ENCODE results near the gene SLC17A7. TPM values are rescaled to one million over a fixed set of nuclear protein-coding genes. Genes with fewer than 3 reads are reported as not detected.
A peak's percentile ranks its signal among the peaks of the same experiment; 100 is the strongest.

Gene SLC17A7
- total and polyA plus RNA-seq, 7 experiments from 2014 or later = 0.12 to 0.22 TPM; not detected in 5

- POLR2A ChIA-PET = interaction anchor here (0.6 to 2.7 kb wide), 5 partner anchors 13 to 93 kb away, joined by 3 to 8 read pairs (median 3); no protein-coding TSS in a partner anchor
These were observed 20.1 kb downstream of the SLC17A7 start for GRCh38 chr19:49421039-49421877.

DNA sequence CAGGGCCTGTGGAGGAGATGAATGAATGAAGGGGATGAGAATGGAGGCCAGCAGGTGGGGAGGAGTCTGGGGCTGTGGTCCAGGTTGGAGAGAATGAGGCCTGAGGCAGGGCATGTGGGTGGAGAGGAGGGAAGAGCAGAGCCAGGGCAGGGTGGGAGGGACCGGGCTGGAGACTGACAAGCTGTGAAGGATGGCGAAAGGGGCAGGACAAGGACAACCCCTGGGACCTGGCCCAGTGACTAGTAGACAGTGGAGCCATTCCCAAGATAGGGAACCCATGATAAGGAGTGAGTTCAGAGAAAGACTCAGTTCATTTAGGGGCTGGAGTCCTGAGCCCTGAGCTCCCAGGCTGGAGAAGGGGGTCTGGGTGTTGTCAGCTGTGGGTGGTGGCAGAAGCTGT lies 21.1 kb downstream of the SLC17A7 start:
- H3K4me3 ChIP-seq (ENCODE audit: low read length) = no peak overlapping the region
- peaks cover 29 to 30% of the 10 kb centered on the region in 2 donors for H3K4me1 ChIP-seq (ENCODE audit: control insufficient read depth in 2 of 2, insufficient read depth in 2 of 2, low read length in 2 of 2)
- H3K4me3 Mint-ChIP-seq = peak overlapping the region in 3 of 10 donors; percentile 18 to 96 (median 60)
- H3K27ac ChIP-seq (ENCODE audit: low read depth, low read length) = no peak overlapping the region
- ATAC-seq (no peak), DNase-seq (no peak)
- H3K4me1 Mint-ChIP-seq = peaks cover 34 to 43% (median 39%) of the 10 kb centered on the region in 7 donors
- H3K9me3 Mint-ChIP-seq = peaks cover 0 to 4% (median 0%) of the 10 kb centered on the region in 11 donors
- peaks cover 52 to 81% (median 72%) of the 10 kb centered on the region in 5 donors for H3K27me3 Mint-ChIP-seq
- ChIA-PET POLR2A (interaction anchor here (0.6 to 1.5 kb wide), 5 partner anchors 10 to 918 kb away, joined by 3 to 6 read pairs (median 3); no protein-coding TSS in a partner anchor), CTCF (interaction anchor here (1.3 kb wide), 1 partner anchor 25 kb away, joined by 3 read pairs; no protein-coding TSS in a partner anchor)
- H3K36me3 Mint-ChIP-seq = peaks cover 0 to 9% (median 0%) of the 10 kb centered on the region in 5 donors
- no peaks in the 10 kb centered on the region for H3K9me3 ChIP-seq (ENCODE audit: control insufficient read depth in 2 of 3, low read length in 3 of 3)
- H3K27ac Mint-ChIP-seq = no peak overlapping the region
- H3K36me3 ChIP-seq (ENCODE audit: control insufficient read depth in 2 of 3, insufficient read depth in 3 of 3, low read length in 3 of 3) = no peaks in the 10 kb centered on the region
- peaks cover 22% of the 10 kb centered on the region in 2 donors for H3K27me3 ChIP-seq (ENCODE audit: control insufficient read depth in 2 of 2, insufficient read depth in 2 of 2, low read length in 2 of 2)
- intact Hi-C loops (cut with micrococcal nuclease) = no loop called here

More at GRCh38 chr19:49421039-49421877, 20.1 kb downstream of the SLC17A7 start:
- Mint-ChIP-seq H3K4me3 (peak overlapping the region in 9 of 10 donors; percentile 53 to 96 (median 64)), H3K27ac (peak overlapping the region in 3 of 9 donors; percentile 48 to 89 (median 86)), H3K36me3 (peaks cover 0 to 9% (median 0%) of the 10 kb centered on the region in 5 donors), H3K4me1 (peaks cover 43 to 49% (median 46%) of the 10 kb centered on the region in 7 donors), H3K9me3 (peaks cover 0 to 4% (median 0%) of the 10 kb centered on the region in 11 donors), H3K27me3 (peaks cover 62 to 89% (median 82%) of the 10 kb centered on the region in 5 donors)
- H3K4me3 ChIP-seq (ENCODE audit: low read length) = no peak overlapping the region
- no peaks in the 10 kb centered on the region for H3K9me3 ChIP-seq (ENCODE audit: control insufficient read depth in 2 of 3, low read length in 3 of 3)
- no peak overlapping the region for H3K27ac ChIP-seq (ENCODE audit: low read depth, low read length)
- peak; percentile 57 for ATAC-seq
- peaks cover 29 to 30% of the 10 kb centered on the region in 2 donors for H3K4me1 ChIP-seq (ENCODE audit: control insufficient read depth in 2 of 2, insufficient read depth in 2 of 2, low read length in 2 of 2)
- H3K36me3 ChIP-seq (ENCODE audit: control insufficient read depth in 2 of 3, insufficient read depth in 3 of 3, low read length in 3 of 3) = no peaks in the 10 kb centered on the region
- peaks cover 22 to 31% of the 10 kb centered on the region in 2 donors for H3K27me3 ChIP-seq (ENCODE audit: control insufficient read depth in 2 of 2, insufficient read depth in 2 of 2, low read length in 2 of 2)
- intact Hi-C loops (cut with micrococcal nuclease) = loop anchor here in 1 of 2 donors (1.0 kb wide), 1 partner anchor 29 kb away; no protein-coding TSS in a partner anchor
- CTCF ChIA-PET = interaction anchor here (0.6 kb wide), 1 partner anchor 53 kb away, joined by 4 read pairs; the partner anchor contains the start of gene FLT3LG
- peak in 2 of 9 donors; percentile 24 to 59 for DNase-seq

DNA sequence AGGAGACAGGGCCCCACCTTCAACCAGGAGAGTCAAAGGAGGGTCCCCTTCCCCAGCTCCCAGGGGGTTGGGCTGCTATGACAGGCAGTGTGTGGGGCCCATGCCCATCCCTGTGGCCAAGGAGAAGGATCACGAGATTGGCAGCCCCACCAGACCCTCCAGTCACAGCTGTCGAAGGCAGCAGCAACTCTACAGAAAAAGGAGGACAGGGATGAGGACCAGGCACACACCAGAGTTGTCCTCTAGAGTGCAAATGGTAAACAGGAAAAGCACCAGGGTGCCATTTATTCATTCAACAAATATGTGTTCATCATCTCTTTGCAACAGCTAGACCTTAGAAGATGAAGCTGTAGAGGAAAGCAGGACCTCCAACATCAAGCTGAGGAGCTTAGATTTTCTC lies 22.2 kb downstream of the SLC17A7 start:
- H3K4me3 ChIP-seq (ENCODE audit: low read length) = no peak overlapping the region

GRCh38 chr19:49418511-49418910 lies 22.8 kb downstream of the SLC17A7 start:
- POLR2A ChIA-PET = interaction anchor here (1.1 to 1.9 kb wide), 4 partner anchors 8 to 34 kb away, joined by 4 to 7 read pairs (median 5); partner anchors contain the start of gene PIH1D1
- Histone ChIP-seq H3K36me3 (ENCODE audit: control insufficient read depth in 2 of 3, insufficient read depth in 3 of 3, low read length in 3 of 3) (no peaks in the 10 kb centered on the region), H3K27ac (ENCODE audit: low read depth, low read length) (no peak overlapping the region), H3K4me1 (ENCODE audit: control insufficient read depth in 2 of 2, insufficient read depth in 2 of 2, low read length in 2 of 2) (peaks cover 21 to 22% of the 10 kb centered on the region in 2 donors), H3K9me3 (ENCODE audit: control insufficient read depth in 2 of 3, low read length in 3 of 3) (no peaks in the 10 kb centered on the region), H3K27me3 (ENCODE audit: control insufficient read depth in 2 of 2, insufficient read depth in 2 of 2, low read length in 2 of 2) (peaks cover 17 to 22% of the 10 kb centered on the region in 2 donors), H3K4me3 (ENCODE audit: low read length) (no peak overlapping the region)
- intact Hi-C loops (cut with micrococcal nuclease) = no loop called here
- Mint-ChIP-seq H3K4me1 (peaks cover 20 to 34% (median 29%) of the 10 kb centered on the region in 7 donors), H3K4me3 (no peak overlapping the region), H3K27ac (no peak overlapping the region), H3K9me3 (peaks cover 0 to 2% (median 0%) of the 10 kb centered on the region in 11 donors), H3K36me3 (peaks cover 0 to 5% (median 0%) of the 10 kb centered on the region in 5 donors), H3K27me3 (peaks cover 39 to 65% (median 56%) of the 10 kb centered on the region in 5 donors)
- DNase-seq = no peak
- CTCF ChIA-PET = no interaction called here
- ATAC-seq = no peak

More for the DNA sequence above, 22.2 kb downstream of the SLC17A7 start:
- Mint-ChIP-seq H3K4me3 (no peak overlapping the region), H3K36me3 (peaks cover 0 to 9% (median 0%) of the 10 kb centered on the region in 5 donors), H3K27ac (peak overlapping the region in 1 of 9 donors; percentile 2), H3K4me1 (peaks cover 27 to 40% (median 35%) of the 10 kb centered on the region in 7 donors), H3K9me3 (peaks cover 0 to 3% (median 0%) of the 10 kb centered on the region in 11 donors), H3K27me3 (peaks cover 46 to 72% (median 63%) of the 10 kb centered on the region in 5 donors)
- DNase-seq (no peak), ATAC-seq (no peak)
- POLR2A ChIA-PET = interaction anchor here (1.1 to 1.9 kb wide), 3 partner anchors 9 to 33 kb away, joined by 4 to 7 read pairs (median 6); partner anchors contain the start of gene PIH1D1
- no peak overlapping the region for H3K27ac ChIP-seq (ENCODE audit: low read depth, low read length)
- peaks cover 22% of the 10 kb centered on the region in 2 donors for H3K27me3 ChIP-seq (ENCODE audit: control insufficient read depth in 2 of 2, insufficient read depth in 2 of 2, low read length in 2 of 2)
- no peaks in the 10 kb centered on the region for H3K9me3 ChIP-seq (ENCODE audit: control insufficient read depth in 2 of 3, low read length in 3 of 3)
- CTCF ChIA-PET = no interaction called here
- no peaks in the 10 kb centered on the region for H3K36me3 ChIP-seq (ENCODE audit: control insufficient read depth in 2 of 3, insufficient read depth in 3 of 3, low read length in 3 of 3)
- peaks cover 27 to 29% of the 10 kb centered on the region in 2 donors for H3K4me1 ChIP-seq (ENCODE audit: control insufficient read depth in 2 of 2, insufficient read depth in 2 of 2, low read length in 2 of 2)
- intact Hi-C loops (cut with micrococcal nuclease) = no loop called here

GRCh38 chr19:49417088-49417487 lies 24.2 kb downstream of the SLC17A7 start:
- Histone ChIP-seq H3K4me1 (ENCODE audit: control insufficient read depth in 2 of 2, insufficient read depth in 2 of 2, low read length in 2 of 2) (peaks cover 9% of the 10 kb centered on the region in 2 donors), H3K36me3 (ENCODE audit: control insufficient read depth in 2 of 3, insufficient read depth in 3 of 3, low read length in 3 of 3) (no peaks in the 10 kb centered on the region), H3K4me3 (ENCODE audit: low read length) (no peak overlapping the region), H3K27ac (ENCODE audit: low read depth, low read length) (no peak overlapping the region), H3K9me3 (ENCODE audit: control insufficient read depth in 2 of 3, low read length in 3 of 3) (no peaks in the 10 kb centered on the region), H3K27me3 (ENCODE audit: control insufficient read depth in 2 of 2, insufficient read depth in 2 of 2, low read length in 2 of 2) (peaks cover 7 to 16% of the 10 kb centered on the region in 2 donors)
- Mint-ChIP-seq H3K36me3 (peaks cover 0 to 5% (median 0%) of the 10 kb centered on the region in 5 donors), H3K27me3 (peaks cover 30 to 55% (median 45%) of the 10 kb centered on the region in 5 donors), H3K4me1 (peaks cover 16 to 29% (median 26%) of the 10 kb centered on the region in 7 donors), H3K27ac (no peak overlapping the region), H3K4me3 (no peak overlapping the region), H3K9me3 (peaks cover 0 to 3% (median 0%) of the 10 kb centered on the region in 11 donors)
- no peak for DNase-seq
- POLR2A ChIA-PET = interaction anchor here (1.4 to 1.7 kb wide), 3 partner anchors 10 to 34 kb away, joined by 3 to 5 read pairs (median 4); partner anchors contain the start of gene PIH1D1
- CTCF ChIA-PET = interaction anchor here (0.7 to 1.9 kb wide), 4 partner anchors 10 to 25 kb away, joined by 3 to 4 read pairs (median 3); no protein-coding TSS in a partner anchor
- ATAC-seq = no peak
- intact Hi-C loops (cut with micrococcal nuclease) = no loop called here

DNA sequence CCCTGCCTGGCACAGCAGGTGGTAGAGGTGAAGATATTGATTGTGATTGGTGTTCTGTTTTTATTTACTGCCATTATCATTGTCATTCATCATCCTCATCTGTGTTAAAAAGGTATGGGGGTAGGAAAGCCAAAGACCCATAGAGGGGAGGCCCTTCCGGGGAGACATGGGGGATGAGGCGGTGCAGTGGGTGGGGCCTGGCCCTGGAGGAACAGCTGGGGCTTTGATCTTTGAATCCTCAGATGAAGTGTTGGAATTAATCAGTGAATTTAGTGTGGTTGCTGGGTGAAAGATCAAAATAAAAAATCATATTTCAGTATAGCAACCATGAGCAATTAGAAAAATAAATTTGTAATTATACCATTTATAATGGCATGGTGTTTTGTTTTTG lies 25.5 kb downstream of the SLC17A7 start:
- H3K27ac ChIP-seq (ENCODE audit: low read depth, low read length) = no peak overlapping the region
- peaks cover 0 to 5% of the 10 kb centered on the region in 2 donors for H3K27me3 ChIP-seq (ENCODE audit: control insufficient read depth in 2 of 2, insufficient read depth in 2 of 2, low read length in 2 of 2)
- no peak for DNase-seq
- H3K4me3 Mint-ChIP-seq = no peak overlapping the region
- H3K27me3 Mint-ChIP-seq = peaks cover 19 to 42% (median 33%) of the 10 kb centered on the region in 5 donors
- intact Hi-C loops (cut with micrococcal nuclease) = no loop called here
- POLR2A ChIA-PET = interaction anchor here (0.6 to 1.3 kb wide), 3 partner anchors 8 to 21 kb away, joined by 3 read pairs; no protein-coding TSS in a partner anchor
- no peak for ATAC-seq
- H3K9me3 Mint-ChIP-seq = peaks cover 0 to 3% (median 0%) of the 10 kb centered on the region in 11 donors
- CTCF ChIA-PET = interaction anchor here (0.5 to 1.9 kb wide), 3 partner anchors 9 to 818 kb away, joined by 3 to 5 read pairs (median 4); no protein-coding TSS in a partner anchor
- no peaks in the 10 kb centered on the region for H3K9me3 ChIP-seq (ENCODE audit: control insufficient read depth in 2 of 3, low read length in 3 of 3)
- no peaks in the 10 kb centered on the region for H3K36me3 ChIP-seq (ENCODE audit: control insufficient read depth in 2 of 3, insufficient read depth in 3 of 3, low read length in 3 of 3)
- peaks cover 19 to 30% (median 26%) of the 10 kb centered on the region in 7 donors for H3K4me1 Mint-ChIP-seq
- no peak overlapping the region for H3K4me3 ChIP-seq (ENCODE audit: low read length)
- H3K36me3 Mint-ChIP-seq = peaks cover 0 to 2% (median 0%) of the 10 kb centered on the region in 5 donors
- H3K4me1 ChIP-seq (ENCODE audit: control insufficient read depth in 2 of 2, insufficient read depth in 2 of 2, low read length in 2 of 2) = peaks cover 0 to 4% of the 10 kb centered on the region in 2 donors
- peak overlapping the region in 1 of 9 donors; percentile 21 for H3K27ac Mint-ChIP-seq

All from naive thymus-derived CD4-positive, alpha-beta T cell (primary cell).